ENCODE data around the gene TDRD5.

Gene TDRD5

GRCh38 chr1:179728271-179728670, 136.6 kb downstream of the TDRD5 start:
- intact Hi-C loops (cut with DNase I): no loop called here
- no peak for DNase-seq

- intact Hi-C loops (cut with DNase I): no loop called here
- no peak for DNase-seq
These were observed 138.2 kb downstream of the TDRD5 start for GRCh38 chr1:179729881-179730280.

GRCh38 chr1:179731643-179732042, 140.0 kb downstream of the TDRD5 start:
- intact Hi-C loops (cut with DNase I): no loop called here
- DNase-seq: no peak

Measured in head of caudate nucleus (tissue), 42 donors.